ENCODE measurements around the gene ZNF724. TPM values are rescaled to one million over a fixed set of nuclear protein-coding genes. Genes with fewer than 3 reads are reported as not detected.
"Not testable (repeated sequence)": the region's sequence is repeated elsewhere in the genome, so short reads cannot be mapped to it uniquely, and the experiment has no call there.

The ZNF724 gene
- total RNA-seq, 1 experiment from 2014 or later = 13.1 TPM

- no peak for DNase-seq (ENCODE audit: low read depth in 1 of 2, low spot score in 2 of 2)
These were observed 13.2 kb upstream of the ZNF724 start for GRCh38 chr19:23263396-23263795.

GRCh38 chr19:23262920-23263319 lies 12.7 kb upstream of the ZNF724 start:
- no peak overlapping the region for H3K4me3 ChIP-seq
- H3K27ac ChIP-seq = no peak overlapping the region
- peaks cover 7% of the 10 kb centered on the region; the same call in 1 of the 2 replicates for H3K36me3 ChIP-seq
- no peaks in the 10 kb centered on the region for H3K27me3 ChIP-seq (replicated peaks)
- H3K4me1 ChIP-seq (replicated peaks) = no peaks in the 10 kb centered on the region
- peaks cover 3% of the 10 kb centered on the region; the same call in 1 of the 2 replicates for H3K9me3 ChIP-seq (replicated peaks)
- no peak for DNase-seq (ENCODE audit: low read depth in 1 of 2, low spot score in 2 of 2)

More at GRCh38 chr19:23263396-23263795, 13.2 kb upstream of the ZNF724 start:
- Histone ChIP-seq H3K27ac (no peak overlapping the region), H3K9me3 (replicated peaks) (peaks cover 3% of the 10 kb centered on the region; the same call in 1 of the 2 replicates), H3K4me3 (no peak overlapping the region), H3K4me1 (replicated peaks) (no peaks in the 10 kb centered on the region), H3K27me3 (replicated peaks) (no peaks in the 10 kb centered on the region), H3K36me3 (peaks cover 8% of the 10 kb centered on the region; the same call in 1 of the 2 replicates)

- Histone ChIP-seq H3K9me3 (replicated peaks) (peaks cover 3% of the 10 kb centered on the region), H3K27ac (no peak overlapping the region), H3K27me3 (replicated peaks) (no peaks in the 10 kb centered on the region), H3K36me3 (peaks cover 6% of the 10 kb centered on the region; the same call in 1 of the 2 replicates), H3K4me3 (no peak overlapping the region), H3K4me1 (replicated peaks) (no peaks in the 10 kb centered on the region)
- DNase-seq (ENCODE audit: low read depth in 1 of 2, low spot score in 2 of 2) = no peak
These were observed 11.4 kb upstream of the ZNF724 start for GRCh38 chr19:23261496-23262020.

- Histone ChIP-seq H3K9me3 (replicated peaks) (peaks cover 3% of the 10 kb centered on the region), H3K27me3 (replicated peaks) (no peaks in the 10 kb centered on the region), H3K4me1 (replicated peaks) (no peaks in the 10 kb centered on the region), H3K27ac (no peak overlapping the region), H3K36me3 (peaks cover 6% of the 10 kb centered on the region; the same call in 1 of the 2 replicates), H3K4me3 (no peak overlapping the region)
- DNase-seq (ENCODE audit: low read depth in 1 of 2, low spot score in 2 of 2) = no peak
These were observed 10.8 kb upstream of the ZNF724 start for GRCh38 chr19:23260956-23261355.

- Histone ChIP-seq H3K27me3 (replicated peaks) (no peaks in the 10 kb centered on the region), H3K36me3 (peaks cover 6% of the 10 kb centered on the region; the same call in 1 of the 2 replicates), H3K4me3 (no peak overlapping the region), H3K9me3 (replicated peaks) (peaks cover 3% of the 10 kb centered on the region), H3K4me1 (replicated peaks) (no peaks in the 10 kb centered on the region), H3K27ac (no peak overlapping the region)
- DNase-seq (ENCODE audit: low read depth in 1 of 2, low spot score in 2 of 2) = no peak
These were observed 9.8 kb upstream of the ZNF724 start for GRCh38 chr19:23259961-23260360.

GRCh38 chr19:23255700-23256099 lies 5.5 kb upstream of the ZNF724 start:
- H3K4me1 ChIP-seq (replicated peaks) = no peaks in the 10 kb centered on the region
- DNase-seq (ENCODE audit: low read depth in 1 of 2, low spot score in 2 of 2) = no peak
- peaks cover 6% of the 10 kb centered on the region; the same call in 1 of the 2 replicates for H3K36me3 ChIP-seq
- H3K27ac ChIP-seq = no peak overlapping the region
- peaks cover 3% of the 10 kb centered on the region for H3K9me3 ChIP-seq (replicated peaks)
- H3K27me3 ChIP-seq (replicated peaks) = no peaks in the 10 kb centered on the region
- no peak overlapping the region for H3K4me3 ChIP-seq

GRCh38 chr19:23254141-23254910 lies 4.1 kb upstream of the ZNF724 start:
- DNase-seq (ENCODE audit: low read depth in 1 of 2, low spot score in 2 of 2) = no peak
- Histone ChIP-seq H3K4me1 (replicated peaks) (no peaks in the 10 kb centered on the region; the same call in 1 of the 2 replicates), H3K27me3 (replicated peaks) (no peaks in the 10 kb centered on the region)

GRCh38 chr19:23253256-23253655 lies 3.1 kb upstream of the ZNF724 start:
- not testable (repeated sequence) for H3K36me3 ChIP-seq; H3K27ac ChIP-seq; H3K27me3 ChIP-seq (replicated peaks); H3K9me3 ChIP-seq (replicated peaks); DNase-seq (ENCODE audit: low read depth in 1 of 2, low spot score in 2 of 2); H3K4me3 ChIP-seq; H3K4me1 ChIP-seq (replicated peaks)

More at GRCh38 chr19:23254141-23254910, 4.1 kb upstream of the ZNF724 start:
- Histone ChIP-seq H3K4me3 (no peak overlapping the region), H3K36me3 (peaks cover under 1% of the 10 kb centered on the region; the same call in 1 of the 2 replicates), H3K27ac (no peak overlapping the region), H3K9me3 (replicated peaks) (no peaks in the 10 kb centered on the region; the same call in 1 of the 2 replicates)

- no peak overlapping the region for H3K4me3 ChIP-seq
- H3K36me3 ChIP-seq = peaks cover 29% of the 10 kb centered on the region
- H3K27ac ChIP-seq = no peak overlapping the region
- H3K9me3 ChIP-seq (replicated peaks) = peaks cover 17% of the 10 kb centered on the region
- DNase-seq (ENCODE audit: low read depth in 1 of 2, low spot score in 2 of 2) = no peak
- no peaks in the 10 kb centered on the region for H3K4me1 ChIP-seq (replicated peaks)
- no peaks in the 10 kb centered on the region for H3K27me3 ChIP-seq (replicated peaks)
These were observed 8.8 kb downstream of the ZNF724 start for GRCh38 chr19:23241419-23241818.

- Histone ChIP-seq H3K4me1 (replicated peaks) (no peaks in the 10 kb centered on the region), H3K4me3 (no peak overlapping the region), H3K9me3 (replicated peaks) (peaks cover 14% of the 10 kb centered on the region), H3K27me3 (replicated peaks) (no peaks in the 10 kb centered on the region), H3K27ac (no peak overlapping the region), H3K36me3 (peaks cover 32% of the 10 kb centered on the region)
- DNase-seq (ENCODE audit: low read depth in 1 of 2, low spot score in 2 of 2) = peak in 1 of 2 experiments; percentile 2
These were observed 27.1 kb downstream of the ZNF724 start for GRCh38 chr19:23222998-23223652.

- Histone ChIP-seq H3K4me3 (no peak overlapping the region), H3K36me3 (no peaks in the 10 kb centered on the region), H3K4me1 (replicated peaks) (no peaks in the 10 kb centered on the region), H3K27ac (no peak overlapping the region), H3K9me3 (replicated peaks) (peaks cover 3% of the 10 kb centered on the region; the same call in 1 of the 2 replicates), H3K27me3 (replicated peaks) (no peaks in the 10 kb centered on the region)
- DNase-seq (ENCODE audit: low read depth in 1 of 2, low spot score in 2 of 2) = no peak
These were observed 46.3 kb downstream of the ZNF724 start for GRCh38 chr19:23203841-23204344.

- no peak overlapping the region for H3K27ac ChIP-seq
- H3K36me3 ChIP-seq = no peaks in the 10 kb centered on the region
- DNase-seq (ENCODE audit: low read depth in 1 of 2, low spot score in 2 of 2) = no peak
- H3K9me3 ChIP-seq (replicated peaks) = 0 out of 2 replicates have a peak, but pooled peaks cover 5% of the 10 kb centered on the region
- no peaks in the 10 kb centered on the region for H3K27me3 ChIP-seq (replicated peaks)
- H3K4me1 ChIP-seq (replicated peaks) = no peaks in the 10 kb centered on the region
- no peak overlapping the region for H3K4me3 ChIP-seq
These were observed 59.9 kb downstream of the ZNF724 start for GRCh38 chr19:23190341-23190740.

GRCh38 chr19:23183251-23183650 lies 66.9 kb downstream of the ZNF724 start:
- Histone ChIP-seq H3K4me1 (replicated peaks) (no peaks in the 10 kb centered on the region), H3K36me3 (no peaks in the 10 kb centered on the region), H3K9me3 (replicated peaks) (0 out of 2 replicates have a peak, but pooled peaks cover 3% of the 10 kb centered on the region), H3K27ac (no peak overlapping the region), H3K4me3 (no peak overlapping the region), H3K27me3 (replicated peaks) (no peaks in the 10 kb centered on the region)
- DNase-seq (ENCODE audit: low read depth in 1 of 2, low spot score in 2 of 2) = no peak

Data from SJSA1 (cell line).